Motor neuron (in vitro differentiated cells): Measurements from ENCODE around the gene FAM43B. TPM values are rescaled to one million over a fixed set of nuclear protein-coding genes. Genes with fewer than 3 reads are reported as not detected.
A peak's percentile ranks its signal among the peaks of the same experiment; 100 is the strongest.
"Not testable (repeated sequence)": the region's sequence is repeated elsewhere in the genome, so short reads cannot be mapped to it uniquely, and the experiment has no call there.

Experiments
- ATAC-seq, 8 experiments: fragments of 200-7000 bp; cut with Tn5 transposase; replicated peaks in 6 of 8; 2 replicates each; pipeline ENCODE4 v1.8.0; 2021; ENCODE audit warnings: mild to moderate bottlenecking in 8 of 8, moderate library complexity in 8 of 8
- H3K27ac ChIP-seq, 2 donors: fragments of 250-450 bp; sonication (Bioruptor Pico); 2 replicates each; pipeline ENCODE4 v1.9.0; 2021; ENCODE audit warnings: antibody characterized with exemption in 2 of 2, mild to moderate bottlenecking in 2 of 2, moderate library complexity in 1 of 2
- H3K4me1 ChIP-seq, 2 donors: fragments of 250-450 bp; sonication (Bioruptor Pico); replicated peaks in 1 of 2; 2 replicates each; pipeline ENCODE4 v1.6.1; 2021; ENCODE audit warnings: antibody characterized with exemption in 2 of 2, mild to moderate bottlenecking in 2 of 2, moderate library complexity in 1 of 2
- H3K4me3 ChIP-seq, 5 donors: fragments of 250-450 bp; sonication (Bioruptor Pico); 2 replicates each; pipeline ENCODE4 v1.9.0; 2021; ENCODE audit warnings: antibody characterized with exemption in 5 of 5, mild to moderate bottlenecking in 5 of 5, moderate library complexity in 4 of 5
- WGBS, 10 experiments: fragments of 450-650 bp; shearing (Covaris generic); methylation state at CpG; one replicate each; pipeline ENCODE4 v1.0.0; 2022; 5-methylcytosine and 5-hydroxymethylcytosine counted together
- in situ Hi-C, 9 experiments: fragments of 400-800 bp; cut with MboI; loops; one replicate each; pipeline ENCODE4 v1.15.0; 2021; ENCODE audit warnings: low sequenced_read_pairs in 9 of 9, low pct_unique_long_range_greater_than_20kb in 2 of 9; ENCODE audit not compliant: unreplicated experiment in 9 of 9
- total RNA-seq, 8 experiments: library from RNA; unstranded; fragments of 300-600 nt; gene quantifications; 2 replicates each; pipeline versions ENCODE4 v1.2.3 to v1.2.4, GENCODE V29; 2022

The FAM43B gene
- 1 to 10 TPM in 5 of 8 experiments, under 1 TPM in 3; 0.13 to 4.1 (median 1.8) TPM for total RNA-seq

- peak; percentile 63 to 93 (median 91) for ATAC-seq
- in situ Hi-C loops: no loop called here
- Histone ChIP-seq H3K4me1 (peaks cover 5 to 13% of the 10 kb centered on the region in 2 donors), H3K27ac (peak within 1 kb of the TSS in 1 of 2 donors; percentile 45), H3K4me3 (peak within 1 kb of the TSS; percentile 35 to 64 (median 46))
- 0% methylated on average over 2 of the region's 47 CpGs; no CpG with 5 or more reads in 9 of the 10 experiments for WGBS, 10 experiments
Measured at GRCh38 chr1:20551945-20552727, at the start of gene FAM43B. TSS of gene FAM43B (plus strand) at chr1:20552573. CDS start at chr1:20552974, 401 bp downstream.

GRCh38 chr1:20505488-20505887, 46.9 kb upstream of the FAM43B start:
- 20 to 100% (median 89%) methylated on average over 1 of the region's 1 CpG for WGBS, 10 experiments
- no peak overlapping the region for H3K4me3 ChIP-seq
- in situ Hi-C loops: loop anchor here in 1 of 9 experiments (10.0 to 25.0 kb wide), 2 partner anchors 132 to 581 kb away; partner anchors contain the start of genes PINK1 and PLA2G2E
- no peak overlapping the region for H3K27ac ChIP-seq
- ATAC-seq: no peak
- H3K4me1 ChIP-seq: peaks cover 12 to 19% of the 10 kb centered on the region in 2 donors

- Histone ChIP-seq H3K27ac (peak overlapping the region in 1 of 2 donors; percentile 89), H3K4me3 (peak overlapping the region; percentile 70 to 98 (median 89)), H3K4me1 (peaks cover 23 to 33% of the 10 kb centered on the region in 2 donors)
- 0 to 55% (median 29%) methylated on average over 2 to 5 of the region's 5 CpGs for WGBS, 10 experiments
- peak in 4 of 8 experiments; percentile 1 to 15 (median 8) for ATAC-seq
- in situ Hi-C loops: loop anchor here in 1 of 9 experiments (10.0 to 25.0 kb wide), 2 partner anchors 130 to 582 kb away; partner anchors contain the start of genes PINK1 and PLA2G2E
Measured at GRCh38 chr1:20507248-20507563, 45.2 kb upstream of the FAM43B start.

GRCh38 chr1:20507564-20508410, 44.6 kb upstream of the FAM43B start, which contains the start of gene MUL1:
TSS of gene MUL1 (minus strand) at chr1:20508151. CDS start at chr1:20508024, 127 bp downstream.
- H3K4me1 ChIP-seq: peaks cover 25 to 38% of the 10 kb centered on the region in 2 donors
- peak within 1 kb of the TSS; percentile 70 to 98 (median 89) for H3K4me3 ChIP-seq
- peak within 1 kb of the TSS; percentile 65 to 89 for H3K27ac ChIP-seq
- 0 to 6% (median 3%) methylated on average over 4 to 39 of the region's 58 CpGs for WGBS, 10 experiments
- in situ Hi-C loops: loop anchor here in 1 of 9 experiments (10.0 to 25.0 kb wide), 2 partner anchors 130 to 583 kb away; partner anchors contain the start of genes PINK1 and PLA2G2E
- ATAC-seq: peak; percentile 89 to 97 (median 93)

GRCh38 chr1:20508411-20508771, 44.0 kb upstream of the FAM43B start:
- no peak for ATAC-seq
- Histone ChIP-seq H3K4me3 (peak overlapping the region; percentile 70 to 98 (median 89)), H3K4me1 (peaks cover 25 to 38% of the 10 kb centered on the region in 2 donors), H3K27ac (peak overlapping the region; percentile 40 to 89)
- WGBS, 10 experiments: 0 to 100% (median 68%) methylated on average over 1 to 5 of the region's 5 CpGs; no CpG with 5 or more reads in 2 of the 10 experiments
- in situ Hi-C loops: loop anchor here in 1 of 9 experiments (10.0 to 25.0 kb wide), 2 partner anchors 129 to 584 kb away; partner anchors contain the start of genes PINK1 and PLA2G2E

- H3K27ac ChIP-seq: peak overlapping the region in 1 of 2 donors; percentile 33
- peak in 7 of 8 experiments; percentile 13 to 82 (median 60) for ATAC-seq
- in situ Hi-C loops: loop anchor here in 1 of 9 experiments (25.0 kb wide), 1 partner anchor 126 kb away; the partner anchor contains the start of gene PINK1
- H3K4me3 ChIP-seq: no peak overlapping the region
- 0 to 78% (median 8%) methylated on average over 1 to 6 of the region's 6 CpGs; no CpG with 5 or more reads in 1 of the 10 experiments for WGBS, 10 experiments
- peaks cover 19 to 26% of the 10 kb centered on the region in 2 donors for H3K4me1 ChIP-seq
Measured at GRCh38 chr1:20511518-20512428, 40.6 kb upstream of the FAM43B start.

- not testable (repeated sequence) for H3K4me1 ChIP-seq, H3K4me3 ChIP-seq, H3K27ac ChIP-seq, ATAC-seq
- 14 to 100% (median 59%) methylated on average over 1 to 7 of the region's 7 CpGs for WGBS, 10 experiments
- in situ Hi-C loops: loop anchor here in 4 of 9 experiments (10.0 to 25.0 kb wide), 3 partner anchors 115 to 125 kb away; partner anchors contain the start of gene PINK1 (in 3 of the 4)
Measured at GRCh38 chr1:20519609-20520262, 32.6 kb upstream of the FAM43B start.

GRCh38 chr1:20521960-20522861, 30.2 kb upstream of the FAM43B start:
- peak; percentile 45 to 80 (median 70) for ATAC-seq
- Histone ChIP-seq H3K27ac (no peak overlapping the region), H3K4me3 (no peak overlapping the region), H3K4me1 (no peaks in the 10 kb centered on the region)
- in situ Hi-C loops: loop anchor here in 4 of 9 experiments (10.0 to 25.0 kb wide), 3 partner anchors 113 to 123 kb away; partner anchors contain the start of gene PINK1 (in 3 of the 4)
- WGBS, 10 experiments: 0 to 23% (median 5%) methylated on average over 1 to 15 of the region's 17 CpGs

GRCh38 chr1:20526267-20526666, 26.1 kb upstream of the FAM43B start:
- H3K4me1 ChIP-seq: peaks cover 5 to 6% of the 10 kb centered on the region in 2 donors
- ATAC-seq: no peak
- WGBS, 10 experiments: 0 to 100% (median 84%) methylated on average over 1 to 6 of the region's 6 CpGs
- no peak overlapping the region for H3K27ac ChIP-seq
- H3K4me3 ChIP-seq: no peak overlapping the region
- in situ Hi-C loops: loop anchor here in 7 of 9 experiments (5.0 to 25.0 kb wide), 5 partner anchors 109 to 661 kb away; partner anchors contain the start of genes PINK1 (in 3 of the 7) and EIF4G3 (in 2 of the 7)

GRCh38 chr1:20528221-20528620, 24.2 kb upstream of the FAM43B start:
- Histone ChIP-seq H3K27ac (no peak overlapping the region), H3K4me1 (peaks cover 5 to 6% of the 10 kb centered on the region in 2 donors), H3K4me3 (no peak overlapping the region)
- ATAC-seq: no peak
- WGBS, 10 experiments: 44 to 92% (median 53%) methylated on average over 1 to 7 of the region's 7 CpGs; no CpG with 5 or more reads in 2 of the 10 experiments
- in situ Hi-C loops: loop anchor here in 7 of 9 experiments (5.0 to 25.0 kb wide), 5 partner anchors 107 to 659 kb away; partner anchors contain the start of genes PINK1 (in 3 of the 7) and EIF4G3 (in 2 of the 7)
